CMK (cell line): ENCODE measurements around the gene VGLL4.

ENCODE experiments used
- DNase-seq: peaks from one replicate; pipeline ENCODE4 v3.0.0-alpha.2; 2010; ENCODE audit warnings: low read depth

VGLL4 gene

DNA sequence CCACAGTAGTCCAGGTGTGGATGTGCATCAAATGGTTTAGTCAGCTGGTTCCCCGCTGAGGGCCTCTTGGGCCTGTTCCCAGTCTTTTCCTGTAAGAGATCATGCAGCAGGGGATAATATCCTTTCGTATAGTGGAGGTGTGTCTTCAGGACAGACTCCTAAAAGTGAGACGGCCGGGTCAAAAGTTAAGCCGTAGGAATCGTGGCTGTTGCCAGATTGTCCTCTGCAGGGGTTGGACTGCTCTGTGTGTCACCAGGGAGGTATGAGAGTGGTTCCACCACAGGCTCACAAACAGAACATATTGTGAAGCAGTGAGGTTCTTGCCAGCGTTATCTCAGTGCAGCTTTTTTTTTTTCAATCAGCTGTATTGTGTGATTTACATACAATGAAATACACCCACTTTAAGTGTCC lies 95.0 kb downstream of the VGLL4 start:
- DNase-seq = no peak

DNA sequence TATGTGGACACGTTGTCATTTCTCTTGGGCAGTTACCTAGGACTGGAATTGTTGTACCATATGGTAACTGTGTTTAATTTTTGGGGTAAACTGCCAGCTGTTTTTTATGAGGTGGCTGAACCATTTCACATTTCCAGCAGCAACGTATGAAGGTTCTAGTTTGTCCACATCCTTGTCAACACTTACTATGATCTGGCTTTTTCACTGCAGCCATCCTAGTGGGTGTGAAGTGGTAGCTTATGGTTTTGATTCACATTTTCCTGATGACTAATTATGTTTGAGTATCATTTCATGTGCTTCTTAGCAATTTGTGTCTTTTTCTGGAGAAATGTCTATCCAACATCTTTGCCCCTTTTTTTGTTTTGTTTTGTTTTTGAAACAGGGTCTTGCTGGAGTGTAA lies 96.2 kb downstream of the VGLL4 start:
- no peak for DNase-seq

DNA sequence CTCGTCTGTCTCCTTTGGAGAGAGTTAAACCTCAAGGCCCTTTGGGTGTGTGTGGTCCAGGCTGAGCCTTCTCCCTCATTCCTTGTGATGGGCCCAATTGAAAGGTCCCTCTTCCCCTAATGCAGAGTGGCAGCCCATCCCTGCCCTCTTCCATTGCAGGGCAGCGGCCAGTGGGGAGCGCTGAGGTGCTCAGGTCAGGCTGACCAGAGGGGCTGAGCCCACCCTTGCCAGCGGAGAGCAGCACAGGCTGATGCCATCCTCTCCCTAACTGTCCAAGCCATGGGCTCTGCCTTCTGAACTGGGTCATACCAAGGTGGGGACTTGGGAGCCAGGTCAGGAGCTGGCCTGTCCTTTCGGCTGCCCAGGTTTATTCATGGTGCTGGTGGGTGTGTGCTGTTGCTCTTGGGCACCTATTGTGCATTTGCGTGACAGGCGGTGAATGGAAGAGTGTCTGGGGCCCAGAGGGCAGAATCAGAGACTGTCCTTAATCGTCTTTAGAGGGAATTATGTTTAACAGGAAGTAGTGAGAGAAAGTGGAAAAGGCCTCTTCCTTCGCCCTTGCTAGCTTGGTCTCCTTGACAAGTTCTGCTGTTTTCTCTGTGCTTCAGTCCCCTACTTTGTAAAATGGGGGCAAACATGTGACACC lies 96.9 kb downstream of the VGLL4 start:
- DNase-seq = no peak

DNA sequence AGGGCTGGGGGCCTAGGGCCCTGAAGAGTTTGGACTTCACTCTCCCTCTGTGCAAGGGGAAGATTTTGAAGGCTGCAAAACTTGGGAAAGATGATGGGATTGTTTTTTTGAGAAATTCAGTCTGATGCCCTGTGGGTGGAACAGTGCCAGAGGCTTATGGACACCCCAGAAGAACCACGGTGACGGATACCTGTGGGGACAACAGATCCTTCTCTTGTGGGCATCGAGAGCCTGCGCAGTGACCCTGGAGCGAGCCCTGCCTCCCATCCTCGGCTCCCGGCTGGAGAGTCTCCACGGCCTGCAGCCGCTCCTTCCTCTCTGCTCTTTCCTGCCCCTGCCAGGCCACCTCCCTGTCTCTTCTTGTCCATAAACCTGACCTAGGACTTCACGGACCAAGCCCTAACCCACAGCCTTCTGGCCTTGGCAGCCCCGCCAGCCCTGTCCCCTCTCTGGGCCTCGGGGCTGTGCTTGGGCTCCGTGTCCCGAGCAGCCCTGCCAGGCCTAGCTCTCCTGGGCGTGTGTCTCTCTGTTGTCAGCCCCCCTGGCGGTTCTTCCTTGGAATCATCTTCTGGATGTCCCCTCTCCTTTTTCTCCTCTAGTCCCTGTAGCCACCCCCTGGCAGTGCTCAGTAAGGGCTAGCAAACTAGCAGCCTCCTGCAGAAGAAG lies 98.4 kb downstream of the VGLL4 start:
- DNase-seq = no peak

DNA sequence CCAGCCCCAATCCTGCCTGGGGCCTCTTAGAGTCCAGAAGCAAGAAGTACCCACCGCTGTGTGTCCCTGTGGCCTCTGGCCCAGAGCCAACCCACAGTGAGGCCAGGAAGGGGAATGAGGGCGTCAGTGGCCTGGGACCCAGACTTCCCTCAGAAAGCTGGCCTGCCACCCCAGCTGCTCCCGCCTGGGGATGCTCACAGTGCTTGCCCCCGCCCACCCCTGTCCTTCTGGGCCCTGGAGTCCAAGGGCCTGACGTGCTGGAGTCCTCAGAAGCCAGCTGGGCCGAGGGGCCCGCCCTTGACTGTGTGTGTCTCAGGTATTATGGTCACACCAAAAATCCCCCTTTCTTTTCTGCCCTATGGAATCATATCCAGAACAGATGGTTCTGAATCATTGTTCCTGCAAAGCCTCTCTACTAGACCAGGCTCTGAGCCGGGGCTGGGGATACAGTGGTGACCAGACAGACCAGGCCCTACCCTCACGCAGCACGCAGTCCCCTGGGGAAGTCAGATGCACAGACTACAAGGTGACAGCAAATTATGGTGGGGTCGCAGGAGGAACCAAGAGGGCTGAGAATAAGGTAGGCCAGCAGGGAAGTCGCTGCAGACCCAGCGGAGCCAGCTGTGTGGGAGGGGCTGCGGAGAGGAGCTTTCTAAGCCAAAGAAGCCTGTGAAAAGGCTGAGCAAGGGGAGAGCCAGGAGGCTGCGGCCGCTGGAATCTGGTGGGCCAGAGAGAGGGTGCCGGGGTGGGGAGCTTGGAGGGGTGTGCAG lies 99.1 kb downstream of the VGLL4 start:
- peak; percentile 58 for DNase-seq

DNA sequence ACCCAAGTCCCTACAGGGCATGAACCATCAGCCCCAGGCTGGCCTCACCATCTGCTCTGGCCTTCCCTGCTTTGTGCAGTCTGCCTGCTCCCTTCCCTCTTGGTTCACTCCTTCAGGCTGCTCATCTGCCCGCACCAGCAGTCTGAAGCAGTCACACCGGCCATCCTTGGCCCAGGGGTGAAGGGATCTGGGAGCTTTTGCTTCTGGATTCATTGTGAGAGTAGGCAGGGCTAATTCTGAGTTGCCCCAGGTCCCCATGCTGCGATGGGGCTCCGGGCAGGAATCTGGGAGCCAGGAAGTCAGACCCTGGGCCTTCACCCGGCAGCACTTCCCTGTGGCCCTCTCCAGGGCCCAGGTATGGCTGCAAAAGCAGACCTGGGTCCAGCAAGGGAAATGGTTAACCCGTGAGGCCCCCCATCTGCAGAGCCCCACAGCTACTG lies 99.7 kb downstream of the VGLL4 start:
- DNase-seq = no peak

DNA sequence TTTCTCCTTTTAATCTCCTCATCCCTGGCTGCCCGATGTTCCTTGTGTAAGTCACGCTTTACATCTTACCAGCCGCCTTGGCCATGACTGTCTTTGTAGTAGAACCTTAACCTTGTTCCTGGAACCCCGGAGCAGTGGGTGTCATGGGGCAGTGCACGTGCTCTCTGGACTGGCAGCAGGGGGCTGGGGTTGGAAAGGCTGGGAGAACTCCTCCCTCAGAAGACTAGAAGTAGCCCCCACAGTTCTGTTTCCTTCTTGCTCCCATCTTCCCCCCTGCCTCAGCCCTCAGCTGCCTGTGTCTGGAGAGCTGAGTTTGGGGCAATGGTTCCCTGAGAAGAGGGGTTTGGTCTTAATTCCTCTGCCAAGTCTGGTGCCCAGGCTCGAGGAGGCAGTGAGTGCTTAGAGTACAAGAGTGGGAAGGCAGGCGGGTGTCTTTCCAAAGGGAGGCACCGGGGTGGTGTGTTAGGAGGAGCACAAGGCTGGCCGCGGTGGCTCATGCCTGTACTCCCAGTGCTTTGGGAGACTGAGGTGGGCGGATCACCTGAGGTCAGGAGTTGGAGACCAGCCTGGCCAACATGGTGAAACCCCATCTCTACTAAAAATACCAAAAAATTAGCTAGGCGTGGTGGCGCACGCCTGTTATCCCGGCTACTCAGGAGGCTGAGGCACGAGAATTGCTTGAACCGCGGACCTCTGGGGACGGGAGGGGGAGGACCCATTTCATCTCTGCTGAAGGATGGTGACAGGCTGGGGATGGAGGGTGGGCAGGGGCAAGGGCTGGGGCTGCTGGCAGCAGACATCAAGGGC lies 100.4 kb downstream of the VGLL4 start:
- no peak for DNase-seq

DNA sequence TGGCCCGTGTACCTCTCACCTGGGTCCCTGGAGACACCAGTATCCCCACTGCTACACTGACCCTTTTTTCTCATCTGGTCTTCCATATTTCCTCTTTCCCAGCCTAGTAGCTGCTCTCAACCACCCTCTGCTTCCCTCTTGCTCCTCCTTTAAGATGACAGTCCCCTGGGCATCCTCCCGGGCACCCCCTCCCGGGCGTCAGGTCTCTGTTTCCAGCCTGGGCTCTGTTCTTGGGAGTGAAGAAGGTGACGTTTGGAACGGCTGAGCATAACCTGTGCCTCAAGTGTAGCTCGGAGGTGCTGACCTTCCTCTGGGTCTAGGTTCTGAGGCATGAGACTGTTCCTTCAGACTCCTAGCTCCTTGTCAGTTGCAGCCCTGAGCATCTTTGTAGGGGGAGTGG lies 101.2 kb downstream of the VGLL4 start:
- no peak for DNase-seq

DNA sequence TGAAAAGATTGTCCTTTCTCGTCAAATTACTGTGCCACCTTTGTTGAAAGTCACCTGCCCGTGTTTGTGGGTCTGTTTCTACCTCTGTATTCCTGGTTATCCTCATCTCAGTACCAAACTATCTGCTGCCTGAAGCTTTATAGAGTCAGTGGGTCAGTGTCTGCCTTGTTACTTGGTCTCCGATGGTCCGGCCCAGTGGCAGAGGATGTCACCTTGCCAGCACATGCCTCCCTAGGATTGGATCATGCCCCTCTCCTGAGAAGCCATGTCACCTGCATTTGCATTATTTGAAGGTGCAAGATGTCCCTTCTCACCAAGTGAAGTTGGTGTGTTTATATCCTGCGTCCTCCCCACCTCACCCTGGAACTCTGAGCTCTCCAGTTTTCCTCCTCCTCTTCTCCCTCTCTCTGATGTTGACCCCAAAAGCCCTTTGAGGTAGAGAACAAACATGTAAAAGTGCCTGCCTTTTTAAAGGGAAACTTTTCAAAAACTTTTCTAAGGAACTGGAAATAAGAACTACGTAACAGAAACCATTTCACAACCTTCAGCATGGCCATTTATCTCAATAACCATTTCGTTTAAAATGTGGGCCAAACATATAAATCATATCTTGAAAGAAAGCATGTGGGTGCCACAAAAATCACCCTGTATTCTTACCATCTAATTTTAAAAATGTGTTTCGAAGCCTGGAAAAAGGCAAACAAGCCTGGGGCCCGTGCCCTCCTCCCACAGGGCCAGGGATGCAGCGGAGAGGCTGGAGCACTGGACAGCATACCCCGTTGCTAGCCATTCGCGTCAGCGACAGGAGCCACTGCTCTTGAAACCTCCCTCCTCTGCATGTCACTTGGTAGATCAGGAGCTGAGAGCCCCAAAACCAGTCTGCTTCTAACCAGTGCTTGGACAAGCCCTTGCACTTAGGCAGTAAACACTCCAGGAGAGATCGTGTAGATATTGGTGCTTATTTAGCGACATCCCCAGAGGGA lies 102.1 kb downstream of the VGLL4 start:
- DNase-seq = no peak

DNA sequence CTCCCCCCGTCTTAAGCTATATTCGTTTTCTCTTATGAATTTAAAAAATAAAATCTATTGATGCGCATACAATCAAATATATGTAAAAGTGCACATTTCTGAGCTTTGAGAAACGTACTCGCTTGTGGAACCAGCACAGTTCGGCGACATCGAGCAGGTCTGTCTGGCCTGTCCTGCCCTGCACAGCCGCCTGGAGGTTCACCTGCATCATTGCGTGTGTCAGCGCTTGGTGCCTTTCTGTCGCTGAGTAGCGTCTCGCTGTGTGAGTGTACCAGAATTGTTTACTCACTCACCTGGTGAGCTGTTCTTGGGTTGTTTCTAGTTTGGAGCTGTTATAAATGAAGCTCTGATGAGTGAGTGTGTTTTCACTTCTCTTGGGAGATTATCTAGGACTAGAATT lies 104.0 kb downstream of the VGLL4 start:
- no peak for DNase-seq

DNA sequence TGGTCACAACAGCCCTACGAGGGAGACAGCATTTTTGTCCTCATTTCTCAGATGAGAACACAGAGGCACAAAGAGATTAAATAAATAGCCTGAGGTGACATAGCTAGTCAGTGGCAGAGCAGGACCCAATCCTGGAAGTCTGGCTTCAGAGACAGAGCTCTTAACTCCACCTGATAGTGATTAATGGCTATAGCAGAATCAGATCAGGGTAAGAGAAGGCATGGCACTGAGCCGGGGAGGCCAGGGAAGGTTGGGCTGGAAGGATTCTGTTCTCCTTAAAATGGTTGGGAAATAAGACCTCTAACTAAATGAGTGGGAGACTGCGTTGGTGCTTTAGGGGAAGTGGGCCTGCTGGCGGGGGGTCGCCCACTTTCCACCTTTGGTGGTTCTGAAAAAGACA lies 104.5 kb downstream of the VGLL4 start:
- DNase-seq = no peak

DNA sequence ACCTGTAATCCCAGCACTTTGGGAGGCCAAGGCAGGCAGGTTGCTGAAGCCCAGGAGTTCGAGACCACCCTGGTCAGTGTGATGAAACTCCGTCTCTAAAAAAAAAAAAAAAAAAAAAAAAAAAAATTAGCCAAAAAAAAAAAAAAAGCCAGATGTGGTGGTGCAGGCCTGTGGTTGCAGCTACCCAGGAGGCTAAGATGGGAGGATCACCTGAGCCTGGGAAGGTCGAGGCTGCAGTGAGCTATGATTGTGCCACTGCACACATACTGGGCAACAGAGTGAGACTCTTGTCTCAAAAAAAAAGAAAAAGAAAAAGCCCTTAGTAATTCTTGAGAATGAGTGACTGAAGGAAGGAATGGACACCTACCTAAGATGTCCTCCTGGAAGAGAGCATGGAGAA lies 105.1 kb downstream of the VGLL4 start:
- no peak for DNase-seq

DNA sequence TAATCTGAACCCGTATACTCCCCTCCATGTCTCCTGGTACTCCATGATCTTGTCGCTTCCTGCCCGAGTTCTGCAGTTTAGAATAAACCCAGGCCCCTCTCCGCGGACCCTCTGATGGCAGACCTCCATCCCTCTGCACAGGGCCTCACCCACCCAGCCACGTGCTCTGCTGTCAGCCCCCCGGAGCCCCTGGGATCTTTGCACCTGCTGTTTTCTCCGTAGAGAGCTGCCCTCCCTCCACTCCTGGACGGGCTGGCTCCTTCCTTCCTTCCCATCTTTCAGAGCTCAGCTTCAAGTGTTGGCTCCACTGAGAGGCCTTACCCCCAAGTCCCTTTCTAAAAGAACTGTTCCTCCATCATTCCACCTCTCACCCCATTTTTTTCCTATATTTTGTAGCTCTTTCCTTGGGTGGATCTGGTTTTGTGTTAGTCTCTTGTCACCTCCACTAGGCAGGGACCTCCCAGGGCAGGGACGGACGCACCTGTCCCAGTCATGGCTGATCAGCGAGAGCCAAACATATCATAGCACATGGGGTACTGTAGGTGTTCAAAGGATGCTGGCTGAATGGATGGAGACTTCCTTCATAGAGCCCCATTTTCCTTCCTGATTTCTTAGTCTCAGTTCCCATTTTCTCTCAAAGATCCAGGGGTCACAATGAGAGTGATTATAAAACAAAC lies 106.6 kb downstream of the VGLL4 start:
- DNase-seq = no peak

DNA sequence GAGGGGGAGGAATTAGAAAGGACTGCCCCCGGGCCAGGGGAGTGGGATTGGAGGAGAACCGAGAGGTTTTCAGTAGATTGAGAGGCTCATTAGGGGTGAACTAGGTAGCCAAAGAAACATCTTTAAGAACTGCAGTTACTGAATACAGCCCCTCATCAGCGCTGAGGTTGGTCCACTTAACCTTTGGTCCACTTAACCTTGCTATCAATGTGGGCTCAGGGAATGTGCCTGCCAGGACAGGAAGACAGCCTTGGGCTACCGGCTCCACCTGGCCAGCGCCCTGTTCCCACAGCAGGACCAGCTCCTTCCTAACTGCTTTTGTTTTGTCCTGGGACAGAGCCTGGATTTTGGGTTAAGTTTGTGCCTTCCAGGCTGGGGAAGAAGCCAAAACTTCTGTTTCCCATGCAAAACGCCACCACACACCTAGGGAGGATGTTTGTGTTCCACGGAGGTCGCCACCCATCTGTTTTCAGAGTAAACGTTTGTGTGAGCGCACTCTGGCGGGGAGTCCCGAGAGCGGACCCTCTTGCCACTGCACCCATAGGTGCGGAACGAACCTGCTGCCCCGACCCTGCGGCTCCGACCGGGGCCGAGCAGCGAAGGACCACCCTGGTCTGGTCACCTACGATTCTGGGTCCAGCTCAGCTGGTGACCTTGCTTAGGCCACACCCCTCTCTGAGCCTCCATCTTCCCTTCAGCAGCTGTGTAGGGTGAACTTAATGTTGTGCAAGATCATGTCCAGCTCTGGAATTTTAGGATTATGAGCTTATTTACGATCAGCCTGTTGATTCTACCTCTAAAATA lies 107.4 kb downstream of the VGLL4 start:
- DNase-seq = no peak

DNA sequence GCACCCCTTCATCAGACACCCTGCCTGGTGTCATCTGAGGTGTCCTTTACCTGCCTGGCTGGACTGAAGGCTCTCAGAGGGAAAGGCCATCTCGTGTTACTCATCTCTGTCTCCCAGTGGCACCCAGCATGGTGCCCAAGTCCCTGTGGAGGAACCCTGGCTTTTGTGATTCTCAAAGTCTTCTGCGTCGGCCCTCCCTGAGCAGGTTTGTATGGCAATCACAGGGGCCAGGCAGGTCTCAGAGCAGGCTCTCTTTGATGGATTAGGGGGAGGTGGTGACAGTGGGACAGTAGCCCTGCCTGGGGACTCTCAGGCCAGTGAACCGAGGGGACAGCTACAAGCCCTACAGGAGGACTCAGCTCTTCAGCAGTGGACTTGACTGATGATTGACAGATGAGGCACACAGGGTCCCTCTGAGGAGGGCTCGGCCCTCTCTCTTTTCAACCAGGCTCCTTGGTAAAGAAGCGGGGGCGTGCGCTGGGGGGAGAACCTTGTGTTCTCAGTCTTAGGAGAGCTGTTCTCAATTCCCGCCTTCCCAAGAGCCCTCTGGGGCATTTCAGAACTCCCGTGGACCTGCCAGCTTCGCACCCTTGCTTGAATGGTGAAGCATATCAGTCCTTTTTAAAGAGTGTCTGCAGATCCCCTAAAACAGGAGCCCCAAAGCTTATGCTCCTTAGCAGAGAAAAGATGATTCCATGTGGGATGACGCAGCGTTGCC lies 108.3 kb downstream of the VGLL4 start:
- DNase-seq = no peak

DNA sequence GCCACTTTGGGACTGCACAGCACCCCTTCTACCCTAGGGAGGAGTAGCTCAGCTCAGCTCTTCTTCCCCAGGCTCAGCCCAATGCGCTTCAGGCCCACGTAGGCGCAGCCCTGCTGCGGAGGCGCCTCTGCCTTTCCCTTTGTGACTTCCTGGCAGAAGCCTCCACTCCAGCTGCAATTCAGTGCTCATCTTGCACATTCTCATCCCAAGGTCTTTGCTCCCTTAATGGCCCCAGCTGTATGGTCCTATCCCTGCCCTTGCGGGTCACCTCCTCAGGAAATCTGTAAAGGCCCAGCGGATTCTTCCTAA lies 109.0 kb downstream of the VGLL4 start:
- no peak for DNase-seq

DNA sequence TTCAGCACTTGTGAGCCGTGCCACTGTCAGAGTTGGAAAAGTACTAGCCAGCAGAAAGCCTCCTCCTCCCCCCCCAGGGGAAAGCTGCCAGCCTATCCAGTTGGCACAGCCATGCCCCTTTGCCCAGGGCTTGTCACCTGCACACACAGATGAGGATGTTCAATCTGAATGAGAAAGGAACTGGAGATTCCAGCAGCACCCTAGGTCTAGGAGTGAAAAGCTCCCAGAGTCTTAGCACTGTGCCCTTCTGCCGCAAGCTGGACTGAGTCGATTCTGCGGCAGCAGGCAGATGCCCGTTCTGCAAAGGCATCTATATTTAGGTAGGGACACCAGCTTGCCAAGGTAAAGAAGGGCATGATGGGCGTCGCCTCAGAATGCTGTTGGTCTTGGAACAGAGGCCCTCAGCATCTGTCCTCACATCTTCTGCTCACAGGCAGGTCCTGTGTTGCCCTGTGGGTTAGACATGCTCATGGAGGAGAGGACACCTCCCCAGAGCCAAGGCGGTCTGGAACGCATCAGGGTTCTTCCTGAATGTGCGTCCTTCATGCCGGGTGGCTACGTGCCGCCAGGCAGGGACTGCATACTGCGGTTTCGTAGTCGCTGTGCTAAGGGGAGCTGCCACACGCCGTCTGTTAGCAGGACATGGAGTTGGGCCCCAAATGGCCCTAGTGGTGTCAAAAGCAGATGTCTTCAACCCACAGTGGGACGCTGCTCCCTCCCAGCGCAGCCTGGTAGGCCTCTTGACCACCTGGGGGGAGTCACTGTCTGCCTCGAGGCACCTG lies 109.5 kb downstream of the VGLL4 start:
- DNase-seq = no peak

DNA sequence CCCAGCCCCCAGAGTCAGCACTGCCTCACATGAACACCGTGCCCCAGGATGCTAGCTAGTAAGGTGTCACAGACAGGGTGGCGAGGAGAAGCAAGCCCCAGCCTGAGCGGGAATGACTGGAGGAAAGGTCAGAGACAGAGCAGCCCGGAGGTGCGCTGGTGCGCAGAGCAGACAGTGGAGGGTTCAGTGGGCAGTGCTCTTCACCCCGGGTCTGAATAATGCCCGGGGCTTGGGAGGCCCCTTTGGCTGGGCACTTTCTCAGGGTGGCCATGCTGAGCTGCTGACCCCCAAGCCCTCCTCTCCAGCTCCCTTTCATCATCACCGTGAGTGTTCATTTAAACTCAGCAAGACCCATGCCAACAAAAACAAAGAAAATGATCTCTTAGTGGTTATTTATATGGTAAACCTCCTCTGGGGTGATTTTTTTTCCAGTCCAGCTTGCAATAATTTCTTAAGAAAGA lies 110.8 kb downstream of the VGLL4 start:
- DNase-seq = no peak
